ENCODE data around the gene ZFP36L1.

Gene ZFP36L1

DNA sequence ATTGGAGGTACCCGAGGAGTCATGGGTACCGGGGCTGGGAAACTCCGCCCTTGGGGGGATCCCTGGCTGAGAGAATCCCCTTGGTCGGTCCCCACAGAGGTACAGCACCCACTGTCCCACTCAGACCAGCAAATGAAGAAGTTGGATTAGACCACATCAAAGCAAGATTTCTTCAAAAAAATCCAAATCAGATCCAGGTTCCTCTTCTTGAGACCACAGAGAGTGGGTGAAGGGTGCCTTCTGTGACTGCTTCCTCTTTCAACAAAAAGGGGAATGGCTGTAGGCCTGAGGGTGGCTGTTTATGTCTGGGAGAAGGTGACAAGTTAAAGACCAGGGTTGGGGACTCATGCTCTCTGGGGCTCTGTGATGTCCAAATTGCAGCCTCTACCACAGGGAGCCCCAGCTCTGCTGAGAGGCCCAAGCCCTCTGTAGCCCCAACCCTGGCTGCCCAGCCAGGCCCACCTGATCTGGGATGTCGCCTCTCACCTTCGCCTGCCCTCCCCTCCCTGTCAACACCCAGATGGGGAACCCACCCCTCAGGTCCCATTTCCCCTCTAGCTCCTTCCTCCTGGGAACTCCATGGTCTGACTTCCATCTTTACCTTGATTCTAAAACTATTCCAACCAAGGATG lies 50.9 kb downstream of the ZFP36L1 start:
- ATAC-seq, result no peak
- TF ChIP-seq SNAI2 (CRISPR knock-in tag; IDR thresholded peaks at IDR 0.05), result no peak

- TF ChIP-seq RARB (CRISPR knock-in tag; IDR thresholded peaks at IDR 0.05) (no peak), ZNF70 (CRISPR knock-in tag; IDR thresholded peaks at IDR 0.05) (no peak), ISL1 (CRISPR knock-in tag; IDR thresholded peaks at IDR 0.05) (no peak), ESRRG (CRISPR knock-in tag; IDR thresholded peaks at IDR 0.05) (no peak), OSR1 (CRISPR knock-in tag; IDR thresholded peaks at IDR 0.05) (no peak)
Observed at GRCh38 chr14:68741477-68741791, 51.4 kb downstream of the ZFP36L1 start.

GRCh38 chr14:68740788-68741476 lies 51.9 kb downstream of the ZFP36L1 start:
- TF ChIP-seq RARB (CRISPR knock-in tag; IDR thresholded peaks at IDR 0.05), result no peak
- TF ChIP-seq ARNTL (CRISPR knock-in tag; IDR thresholded peaks at IDR 0.05; ENCODE audit: borderline replicate concordance, low read depth), result no peak
- TF ChIP-seq ISL1 (CRISPR knock-in tag; IDR thresholded peaks at IDR 0.05), result no peak
- TF ChIP-seq ZFP3 (CRISPR knock-in tag; IDR thresholded peaks at IDR 0.05), result no peak
- TF ChIP-seq ZNF8 (CRISPR knock-in tag; IDR thresholded peaks at IDR 0.05), result no peak
- TF ChIP-seq SNAI2 (CRISPR knock-in tag; IDR thresholded peaks at IDR 0.05), result no peak
- TF ChIP-seq OSR1 (CRISPR knock-in tag; IDR thresholded peaks at IDR 0.05), result no peak
- TF ChIP-seq CREB5 (CRISPR knock-in tag; IDR thresholded peaks at IDR 0.05; ENCODE audit: low read depth), result no peak
- no peak for TF ChIP-seq PPARA (CRISPR knock-in tag; IDR thresholded peaks at IDR 0.05; ENCODE audit: borderline replicate concordance)
- no peak for TF ChIP-seq TOX (CRISPR knock-in tag; IDR thresholded peaks at IDR 0.05; ENCODE audit: borderline replicate concordance)
- no peak for TF ChIP-seq ZC3H10 (CRISPR knock-in tag; IDR thresholded peaks at IDR 0.05)
- ATAC-seq, result no peak

More at GRCh38 chr14:68741477-68741791, 51.4 kb downstream of the ZFP36L1 start:
- ATAC-seq, result no peak

DNA sequence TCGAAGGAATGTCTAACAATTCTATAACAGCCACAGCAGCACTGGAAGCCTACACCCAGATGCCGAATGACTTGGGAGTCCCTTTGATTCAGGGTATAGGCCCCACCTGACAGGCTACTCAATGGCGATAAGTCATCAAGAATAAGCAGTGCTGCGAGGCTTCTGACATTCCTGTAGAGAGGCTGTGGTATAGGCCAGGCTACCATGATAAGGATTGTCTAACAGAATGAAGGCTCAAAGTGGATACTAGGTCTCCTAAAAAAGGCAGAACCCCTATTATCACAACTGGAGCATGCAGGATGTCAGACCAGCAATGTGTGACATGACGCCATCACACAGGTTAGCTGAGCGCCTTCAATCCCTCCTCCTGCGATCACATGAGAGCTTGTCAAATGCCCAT lies 53.2 kb downstream of the ZFP36L1 start:
- ATAC-seq, result no peak
- TF ChIP-seq PPARA (CRISPR knock-in tag; IDR thresholded peaks at IDR 0.05; ENCODE audit: borderline replicate concordance), result no peak
- no peak for TF ChIP-seq PATZ1 (CRISPR knock-in tag; IDR thresholded peaks at IDR 0.05; ENCODE audit: borderline replicate concordance)
- no peak for TF ChIP-seq TOX (CRISPR knock-in tag; IDR thresholded peaks at IDR 0.05; ENCODE audit: borderline replicate concordance)

DNA sequence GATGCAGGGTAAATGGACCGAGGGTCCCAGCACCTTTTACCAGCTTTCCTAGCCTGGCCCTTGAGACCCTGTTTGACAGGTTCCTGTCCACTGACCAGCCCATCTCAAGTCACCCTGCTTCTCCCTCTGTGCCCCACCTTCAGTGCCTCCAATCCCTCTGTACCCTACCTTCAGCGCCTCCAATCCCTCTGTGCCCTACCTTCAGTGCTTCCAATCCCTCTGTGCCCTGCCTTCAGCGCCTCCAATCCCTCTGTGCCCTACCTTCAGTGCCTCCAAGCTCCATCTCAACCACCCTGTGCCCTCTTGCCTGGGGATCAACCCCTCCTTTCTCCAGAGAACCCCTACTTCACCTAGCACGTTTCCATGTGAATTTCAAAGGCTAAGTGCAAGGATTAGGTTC lies 54.3 kb downstream of the ZFP36L1 start:
- no peak for ATAC-seq
- TF ChIP-seq ZC3H10 (CRISPR knock-in tag; IDR thresholded peaks at IDR 0.05) (no peak), TCF4 (CRISPR knock-in tag; IDR thresholded peaks at IDR 0.05; ENCODE audit: borderline replicate concordance) (no peak), CREB5 (CRISPR knock-in tag; IDR thresholded peaks at IDR 0.05; ENCODE audit: low read depth) (no peak)

Measured in SK-N-SH treated with all-trans-retinoic acid at 6 μM for 48 hours (cell line).